Gastrocnemius medialis (tissue), 4 donors: ENCODE data around the gene DENND1A.

Experiments
- POLR2A ChIP-seq, 2 donors: fragments of 450-650 bp; IDR thresholded peaks; one replicate each; pipeline ENCODE4 v1.6.1; 2017; ENCODE audit warnings: antibody characterized with exemption in 2 of 2, mild to moderate bottlenecking in 2 of 2, moderate library complexity in 2 of 2
- TF ChIP-seq, protein P1 (sequence below), 5 experiments: fragments of 450-650 bp in 3 of 5; fragments of 200-600 bp in 2 of 5; sonication (generic) in 2 of 5; IDR thresholded peaks in 4 of 5; conservative IDR thresholded peaks in 1 of 5; 1 replicate in 4 of 5; 2 replicates in 1 of 5; pipeline ENCODE4 v1.5.1; 2016 to 2019; ENCODE audit warnings: antibody characterized with exemption in 5 of 5, mild to moderate bottlenecking in 3 of 5, moderate library complexity in 3 of 5

DNA sequence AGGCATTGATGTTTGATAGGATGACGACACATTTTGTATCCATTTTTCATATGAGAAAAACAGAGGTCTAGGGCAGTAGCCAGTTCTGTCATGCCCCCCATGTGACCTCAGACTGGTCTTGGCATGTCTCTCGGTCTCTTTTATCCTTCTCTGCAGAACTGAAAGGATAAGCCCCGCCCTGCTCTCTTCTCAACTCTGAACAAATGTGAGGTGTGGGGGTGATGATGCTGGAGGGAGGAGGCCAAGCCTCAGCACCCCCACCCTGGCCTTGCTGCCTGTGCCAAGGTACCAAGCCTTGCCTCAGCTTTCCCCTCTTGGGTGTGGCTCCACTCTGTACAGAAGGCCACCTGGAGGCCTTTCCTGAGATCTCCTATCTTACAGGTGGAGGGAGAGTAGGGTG is 593.5 kb downstream of the DENND1A start:
- TF ChIP-seq, protein P1, sequence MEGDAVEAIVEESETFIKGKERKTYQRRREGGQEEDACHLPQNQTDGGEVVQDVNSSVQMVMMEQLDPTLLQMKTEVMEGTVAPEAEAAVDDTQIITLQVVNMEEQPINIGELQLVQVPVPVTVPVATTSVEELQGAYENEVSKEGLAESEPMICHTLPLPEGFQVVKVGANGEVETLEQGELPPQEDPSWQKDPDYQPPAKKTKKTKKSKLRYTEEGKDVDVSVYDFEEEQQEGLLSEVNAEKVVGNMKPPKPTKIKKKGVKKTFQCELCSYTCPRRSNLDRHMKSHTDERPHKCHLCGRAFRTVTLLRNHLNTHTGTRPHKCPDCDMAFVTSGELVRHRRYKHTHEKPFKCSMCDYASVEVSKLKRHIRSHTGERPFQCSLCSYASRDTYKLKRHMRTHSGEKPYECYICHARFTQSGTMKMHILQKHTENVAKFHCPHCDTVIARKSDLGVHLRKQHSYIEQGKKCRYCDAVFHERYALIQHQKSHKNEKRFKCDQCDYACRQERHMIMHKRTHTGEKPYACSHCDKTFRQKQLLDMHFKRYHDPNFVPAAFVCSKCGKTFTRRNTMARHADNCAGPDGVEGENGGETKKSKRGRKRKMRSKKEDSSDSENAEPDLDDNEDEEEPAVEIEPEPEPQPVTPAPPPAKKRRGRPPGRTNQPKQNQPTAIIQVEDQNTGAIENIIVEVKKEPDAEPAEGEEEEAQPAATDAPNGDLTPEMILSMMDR (IDR thresholded peaks at IDR 0.05 in 4 of 5, conservative IDR thresholded peaks at IDR 0.05 in 1 of 5), result no peak
- TF ChIP-seq POLR2A (IDR thresholded peaks at IDR 0.05), result no peak
